ENCODE results near the gene PSKH1.
A peak's percentile ranks its signal among the peaks of the same experiment; 100 is the strongest.

PSKH1 gene

GRCh38 chr16:67964477-67965131 is 71.5 kb downstream of the PSKH1 start:
- no peak for ATAC-seq
- no peak for TF ChIP-seq TCF4 (CRISPR knock-in tag; IDR thresholded peaks at IDR 0.05; ENCODE audit: borderline replicate concordance)

DNA sequence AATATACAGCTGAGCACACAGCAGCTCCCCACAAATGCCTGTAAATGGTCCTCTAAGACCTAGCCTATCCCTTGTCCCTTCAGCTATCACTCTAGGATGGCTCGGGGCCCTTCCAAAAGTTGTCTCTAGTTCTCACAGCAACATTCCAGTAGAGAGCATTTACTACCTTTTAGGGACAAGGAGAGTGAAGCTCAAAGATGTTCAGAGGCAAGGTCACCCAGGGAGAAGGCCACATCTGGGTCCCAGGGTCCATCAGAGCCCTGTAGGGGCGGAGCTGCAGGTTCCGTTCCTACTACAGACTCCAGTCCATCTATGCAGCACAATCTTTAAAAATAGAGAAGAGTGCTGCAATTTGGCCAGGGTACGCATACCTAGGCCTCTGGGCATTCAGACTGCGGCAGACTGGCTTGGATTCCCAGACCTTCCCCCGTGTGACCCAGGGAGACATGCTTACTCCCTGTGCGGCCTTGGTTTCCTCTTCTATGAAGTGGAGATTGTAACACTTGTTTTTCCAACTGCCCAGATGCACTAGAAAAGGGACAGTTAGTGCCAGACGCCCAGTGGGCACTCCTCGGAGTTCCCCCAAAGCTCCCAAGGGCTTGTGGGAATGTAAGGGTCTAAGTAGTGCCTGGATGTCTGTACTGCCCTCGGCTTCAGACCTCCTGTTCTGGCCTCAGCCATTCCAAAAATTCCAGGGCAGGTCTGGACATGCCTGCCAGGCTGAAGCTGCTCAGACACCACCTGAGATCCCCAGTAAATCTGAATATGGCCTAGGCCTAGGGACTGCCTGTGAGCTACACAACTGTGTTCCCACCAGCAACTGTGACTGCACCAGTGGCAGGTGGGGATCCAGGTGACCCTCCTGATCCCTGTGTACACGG is 72.9 kb downstream of the PSKH1 start:
- TF ChIP-seq ZC3H10 (CRISPR knock-in tag; IDR thresholded peaks at IDR 0.05) (0 out of 2 replicates have a peak, but pooled peaks have one; percentile 38), PPARA (CRISPR knock-in tag; IDR thresholded peaks at IDR 0.05; ENCODE audit: borderline replicate concordance) (no peak)
- no peak for ATAC-seq

DNA sequence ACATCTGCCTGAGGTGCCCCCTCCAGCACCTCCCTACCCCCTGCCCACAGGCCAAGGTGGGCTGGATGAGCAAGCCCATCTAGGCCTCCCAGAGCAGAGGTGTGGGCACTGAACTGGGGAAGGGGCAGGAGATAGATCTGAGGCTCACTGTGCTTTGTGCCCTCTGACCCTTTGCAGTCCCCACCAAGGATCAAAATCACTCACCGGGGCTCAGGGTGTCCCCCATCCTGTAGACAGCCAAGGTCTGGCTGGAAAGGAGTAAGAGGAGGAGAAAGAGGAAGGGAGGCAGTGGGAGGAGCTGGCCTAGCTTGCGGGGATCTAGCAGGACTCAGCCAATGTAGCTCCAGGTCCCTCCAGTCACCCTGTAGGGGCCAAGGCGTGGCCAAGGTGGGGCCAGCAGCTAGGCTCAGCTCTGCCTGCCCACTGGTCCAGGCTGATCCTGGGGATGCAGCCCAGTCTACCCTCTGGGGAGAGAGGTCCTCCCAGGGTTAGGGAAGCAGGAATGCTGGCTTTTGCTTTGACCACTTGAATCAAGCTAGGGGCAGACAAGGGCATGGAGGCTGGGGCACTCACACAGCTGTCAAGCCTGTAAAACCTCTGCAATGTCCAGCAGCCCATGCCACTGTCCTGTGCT is 73.6 kb downstream of the PSKH1 start:
- ATAC-seq = peak; percentile 14
- TF ChIP-seq ESRRG (CRISPR knock-in tag; IDR thresholded peaks at IDR 0.05) = no peak
- no peak for TF ChIP-seq ARNTL (CRISPR knock-in tag; IDR thresholded peaks at IDR 0.05; ENCODE audit: borderline replicate concordance, low read depth)
- no peak for TF ChIP-seq RARB (CRISPR knock-in tag; IDR thresholded peaks at IDR 0.05)
- TF ChIP-seq ZFP30 (CRISPR knock-in tag; IDR thresholded peaks at IDR 0.05) = no peak
- no peak for TF ChIP-seq ZFP3 (CRISPR knock-in tag; IDR thresholded peaks at IDR 0.05)
- no peak for TF ChIP-seq ISL1 (CRISPR knock-in tag; IDR thresholded peaks at IDR 0.05)

DNA sequence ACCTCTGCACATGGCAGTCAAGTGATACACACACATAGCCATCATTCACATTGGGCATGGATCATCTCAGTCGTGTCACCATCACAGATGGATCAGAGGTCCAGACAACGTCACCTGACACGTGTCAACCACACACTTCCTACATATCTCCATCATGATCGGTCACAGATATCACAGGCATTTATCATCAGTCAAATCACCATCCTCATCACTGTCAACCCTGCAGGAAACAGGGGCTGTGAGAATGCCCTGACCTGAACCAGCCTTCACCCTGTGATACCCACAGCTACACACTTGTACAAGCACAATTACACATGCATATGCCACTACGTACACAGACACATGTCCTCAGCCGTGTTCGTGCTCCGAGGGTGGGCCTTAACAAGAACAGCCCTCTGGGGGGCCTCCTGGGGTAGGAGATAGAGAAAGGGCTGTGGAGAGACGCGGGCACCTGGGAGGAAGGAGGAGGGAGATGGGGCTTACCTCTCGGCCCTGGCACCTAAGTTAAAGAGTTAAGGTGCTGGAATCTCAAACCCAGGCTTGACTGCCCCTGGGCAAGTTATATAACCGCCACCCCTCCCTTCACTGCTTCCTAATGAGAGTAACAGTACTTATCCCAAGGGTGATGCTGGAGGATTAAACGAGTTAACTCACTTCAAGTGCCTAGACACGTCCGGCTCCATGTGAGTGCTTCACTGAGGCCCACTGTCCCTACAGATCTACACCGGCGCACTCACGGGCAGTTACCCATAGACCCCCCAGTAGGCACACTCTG is 74.3 kb downstream of the PSKH1 start:
- no peak for TF ChIP-seq PPARA (CRISPR knock-in tag; IDR thresholded peaks at IDR 0.05; ENCODE audit: borderline replicate concordance)
- no peak for TF ChIP-seq OSR1 (CRISPR knock-in tag; IDR thresholded peaks at IDR 0.05)
- TF ChIP-seq ZNF70 (CRISPR knock-in tag; IDR thresholded peaks at IDR 0.05) = no peak
- TF ChIP-seq ZNF565 (CRISPR knock-in tag; conservative IDR thresholded peaks at IDR 0.05; ENCODE audit: low read depth) = no peak
- ATAC-seq = peak; percentile 7

DNA sequence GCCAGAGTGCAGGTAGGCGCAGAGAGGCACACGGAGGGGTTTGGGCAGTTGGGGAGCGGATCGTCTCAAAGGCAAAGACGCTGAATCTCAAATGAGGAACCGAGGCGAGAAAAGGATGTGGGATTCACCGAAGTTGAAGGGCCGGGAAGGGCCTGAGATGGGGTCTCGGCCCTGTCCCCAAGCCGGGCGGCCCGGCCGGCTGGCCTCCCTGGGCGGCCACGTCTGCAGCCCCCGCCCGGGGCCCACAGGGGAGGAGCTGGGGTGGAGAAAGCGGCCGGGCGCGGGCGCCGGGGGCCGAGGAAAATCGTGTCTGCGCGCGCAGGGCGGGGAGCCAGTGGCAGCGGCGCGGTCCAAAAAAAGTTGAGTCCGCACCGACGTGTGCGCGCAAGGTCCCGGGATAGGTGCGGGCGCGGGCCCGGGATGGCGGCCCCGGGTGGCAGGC is 74.9 kb downstream of the PSKH1 start:
- ATAC-seq = peak; percentile 50

More for the DNA sequence above, 74.9 kb downstream of the PSKH1 start:
- TF ChIP-seq POU6F1 (CRISPR knock-in tag; IDR thresholded peaks at IDR 0.05; ENCODE audit: borderline replicate concordance, low read depth) = no peak
- TF ChIP-seq ZC3H10 (CRISPR knock-in tag; IDR thresholded peaks at IDR 0.05) = no peak
- TF ChIP-seq CSRNP3 (CRISPR knock-in tag; IDR thresholded peaks at IDR 0.05) = no peak
- TF ChIP-seq, protein P1, sequence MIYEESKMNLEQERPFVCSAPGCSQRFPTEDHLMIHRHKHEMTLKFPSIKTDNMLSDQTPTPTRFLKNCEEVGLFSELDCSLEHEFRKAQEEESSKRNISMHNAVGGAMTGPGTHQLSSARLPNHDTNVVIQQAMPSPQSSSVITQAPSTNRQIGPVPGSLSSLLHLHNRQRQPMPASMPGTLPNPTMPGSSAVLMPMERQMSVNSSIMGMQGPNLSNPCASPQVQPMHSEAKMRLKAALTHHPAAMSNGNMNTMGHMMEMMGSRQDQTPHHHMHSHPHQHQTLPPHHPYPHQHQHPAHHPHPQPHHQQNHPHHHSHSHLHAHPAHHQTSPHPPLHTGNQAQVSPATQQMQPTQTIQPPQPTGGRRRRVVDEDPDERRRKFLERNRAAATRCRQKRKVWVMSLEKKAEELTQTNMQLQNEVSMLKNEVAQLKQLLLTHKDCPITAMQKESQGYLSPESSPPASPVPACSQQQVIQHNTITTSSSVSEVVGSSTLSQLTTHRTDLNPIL (CRISPR knock-in tag; IDR thresholded peaks at IDR 0.05; ENCODE audit: low read depth) = no peak
- no peak for TF ChIP-seq ZFP30 (CRISPR knock-in tag; IDR thresholded peaks at IDR 0.05)
- TF ChIP-seq ARNTL (CRISPR knock-in tag; IDR thresholded peaks at IDR 0.05; ENCODE audit: borderline replicate concordance, low read depth) = no peak
- no peak for TF ChIP-seq BACH2 (CRISPR knock-in tag; IDR thresholded peaks at IDR 0.05; ENCODE audit: borderline replicate concordance)
- no peak for TF ChIP-seq GLIS3 (CRISPR knock-in tag; IDR thresholded peaks at IDR 0.05)
- no peak for TF ChIP-seq ESRRG (CRISPR knock-in tag; IDR thresholded peaks at IDR 0.05)
- no peak for TF ChIP-seq ZNF70 (CRISPR knock-in tag; IDR thresholded peaks at IDR 0.05)
- no peak for TF ChIP-seq ISL1 (CRISPR knock-in tag; IDR thresholded peaks at IDR 0.05)
- TF ChIP-seq SNAI2 (CRISPR knock-in tag; IDR thresholded peaks at IDR 0.05) = no peak
- TF ChIP-seq CSDC2 (CRISPR knock-in tag; IDR thresholded peaks at IDR 0.05) = no peak
- no peak for TF ChIP-seq ZNF565 (CRISPR knock-in tag; conservative IDR thresholded peaks at IDR 0.05; ENCODE audit: low read depth)
- no peak for TF ChIP-seq PPARA (CRISPR knock-in tag; IDR thresholded peaks at IDR 0.05; ENCODE audit: borderline replicate concordance)
- no peak for TF ChIP-seq TSHZ2 (CRISPR knock-in tag; IDR thresholded peaks at IDR 0.05)
- no peak for TF ChIP-seq OSR1 (CRISPR knock-in tag; IDR thresholded peaks at IDR 0.05)
- no peak for TF ChIP-seq TOX (CRISPR knock-in tag; IDR thresholded peaks at IDR 0.05; ENCODE audit: borderline replicate concordance)
- TF ChIP-seq PATZ1 (CRISPR knock-in tag; IDR thresholded peaks at IDR 0.05; ENCODE audit: borderline replicate concordance) = no peak
